Esophagus squamous epithelium (tissue), 4 donors: ENCODE data around the gene NKD2.

Experiments used
- POLR2A ChIP-seq, 4 donors: fragments of 450-650 bp; IDR thresholded peaks; one replicate each; pipeline ENCODE4 v1.6.1; 2017; ENCODE audit warnings: antibody characterized with exemption in 4 of 4, mild to moderate bottlenecking in 4 of 4, moderate library complexity in 3 of 4
- TF ChIP-seq, protein P1 (sequence below), 6 experiments: fragments of 450-650 bp in 4 of 6; fragments of 200-600 bp in 2 of 6; sonication (generic) in 2 of 6; IDR thresholded peaks; one replicate each; pipeline ENCODE4 v1.5.1; 2016 to 2019; ENCODE audit warnings: antibody characterized with exemption in 6 of 6, mild to moderate bottlenecking in 4 of 6, moderate library complexity in 4 of 6

- TF ChIP-seq, protein P1, sequence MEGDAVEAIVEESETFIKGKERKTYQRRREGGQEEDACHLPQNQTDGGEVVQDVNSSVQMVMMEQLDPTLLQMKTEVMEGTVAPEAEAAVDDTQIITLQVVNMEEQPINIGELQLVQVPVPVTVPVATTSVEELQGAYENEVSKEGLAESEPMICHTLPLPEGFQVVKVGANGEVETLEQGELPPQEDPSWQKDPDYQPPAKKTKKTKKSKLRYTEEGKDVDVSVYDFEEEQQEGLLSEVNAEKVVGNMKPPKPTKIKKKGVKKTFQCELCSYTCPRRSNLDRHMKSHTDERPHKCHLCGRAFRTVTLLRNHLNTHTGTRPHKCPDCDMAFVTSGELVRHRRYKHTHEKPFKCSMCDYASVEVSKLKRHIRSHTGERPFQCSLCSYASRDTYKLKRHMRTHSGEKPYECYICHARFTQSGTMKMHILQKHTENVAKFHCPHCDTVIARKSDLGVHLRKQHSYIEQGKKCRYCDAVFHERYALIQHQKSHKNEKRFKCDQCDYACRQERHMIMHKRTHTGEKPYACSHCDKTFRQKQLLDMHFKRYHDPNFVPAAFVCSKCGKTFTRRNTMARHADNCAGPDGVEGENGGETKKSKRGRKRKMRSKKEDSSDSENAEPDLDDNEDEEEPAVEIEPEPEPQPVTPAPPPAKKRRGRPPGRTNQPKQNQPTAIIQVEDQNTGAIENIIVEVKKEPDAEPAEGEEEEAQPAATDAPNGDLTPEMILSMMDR (IDR thresholded peaks at IDR 0.05): no peak
- no peak for TF ChIP-seq POLR2A (IDR thresholded peaks at IDR 0.05)
These were observed 40.5 kb downstream of the NKD2 start for GRCh38 chr5:1048861-1049838.
